ENCODE data around the gene ESPL1. TPM values are rescaled to one million over a fixed set of nuclear protein-coding genes. Genes with fewer than 3 reads are reported as not detected.
A peak's percentile ranks its signal among the peaks of the same experiment; 100 is the strongest.

ESPL1 gene
- total RNA-seq, 1 experiment from 2014 or later, result 29.5 TPM

- no peaks in the 10 kb centered on the region; the same call in 1 of the 2 replicates for H3K4me1 ChIP-seq
- DNase-seq, result no peak
- no peaks in the 10 kb centered on the region for H3K9me3 ChIP-seq (replicated peaks)
- peak overlapping the region; percentile 77 for H3K4me3 ChIP-seq
- H3K27ac ChIP-seq, result no peak overlapping the region; the same call in 1 of the 2 replicates
- H3K27me3 ChIP-seq, result no peaks in the 10 kb centered on the region
- peaks cover 21% of the 10 kb centered on the region for H3K36me3 ChIP-seq
Measured at GRCh38 chr12:53267306-53267998, 647 bp upstream of the ESPL1 start.

- Histone ChIP-seq H3K4me3 (peak overlapping the region; percentile 77), H3K36me3 (peaks cover 28% of the 10 kb centered on the region), H3K9me3 (replicated peaks) (no peaks in the 10 kb centered on the region), H3K27me3 (no peaks in the 10 kb centered on the region), H3K4me1 (no peaks in the 10 kb centered on the region; the same call in 1 of the 2 replicates), H3K27ac (peak overlapping the region; percentile 70)
- no peak for DNase-seq
Measured at GRCh38 chr12:53268630-53269562, 797 bp downstream of the ESPL1 start.

- Histone ChIP-seq H3K4me1 (no peaks in the 10 kb centered on the region; the same call in 1 of the 2 replicates), H3K36me3 (peaks cover 57% of the 10 kb centered on the region), H3K27me3 (no peaks in the 10 kb centered on the region)
Measured at GRCh38 chr12:53274445-53274844, 6.3 kb downstream of the ESPL1 start.

GRCh38 chr12:53276511-53276910 is 8.4 kb downstream of the ESPL1 start:
- peaks cover 49% of the 10 kb centered on the region for H3K36me3 ChIP-seq
- no peak for DNase-seq
- H3K9me3 ChIP-seq (replicated peaks), result no peaks in the 10 kb centered on the region
- H3K4me1 ChIP-seq, result no peaks in the 10 kb centered on the region
- H3K4me3 ChIP-seq, result no peak overlapping the region
- no peak overlapping the region for H3K27ac ChIP-seq
- H3K27me3 ChIP-seq, result no peaks in the 10 kb centered on the region

More at GRCh38 chr12:53274445-53274844, 6.3 kb downstream of the ESPL1 start:
- no peak overlapping the region for H3K4me3 ChIP-seq
- H3K27ac ChIP-seq, result no peak overlapping the region
- DNase-seq, result no peak
- no peaks in the 10 kb centered on the region for H3K9me3 ChIP-seq (replicated peaks)

- no peak overlapping the region for H3K27ac ChIP-seq
- H3K36me3 ChIP-seq, result peaks cover 56% of the 10 kb centered on the region
- no peaks in the 10 kb centered on the region for H3K9me3 ChIP-seq (replicated peaks)
- no peak for DNase-seq
- no peaks in the 10 kb centered on the region for H3K27me3 ChIP-seq
- H3K4me1 ChIP-seq, result no peaks in the 10 kb centered on the region
- no peak overlapping the region for H3K4me3 ChIP-seq
Measured at GRCh38 chr12:53277981-53278380, 9.9 kb downstream of the ESPL1 start.

- no peaks in the 10 kb centered on the region for H3K9me3 ChIP-seq (replicated peaks)
- no peak overlapping the region for H3K27ac ChIP-seq
- H3K36me3 ChIP-seq, result peaks cover 61% of the 10 kb centered on the region
- no peaks in the 10 kb centered on the region for H3K4me1 ChIP-seq
- no peak overlapping the region for H3K4me3 ChIP-seq
- DNase-seq, result no peak
- no peaks in the 10 kb centered on the region for H3K27me3 ChIP-seq
Measured at GRCh38 chr12:53279283-53279869, 11.3 kb downstream of the ESPL1 start.

GRCh38 chr12:53279888-53280498 is 11.9 kb downstream of the ESPL1 start:
- no peak overlapping the region for H3K27ac ChIP-seq
- H3K9me3 ChIP-seq (replicated peaks), result no peaks in the 10 kb centered on the region
- no peak for DNase-seq
- H3K27me3 ChIP-seq, result no peaks in the 10 kb centered on the region
- H3K36me3 ChIP-seq, result peaks cover 61% of the 10 kb centered on the region
- no peak overlapping the region for H3K4me3 ChIP-seq
- H3K4me1 ChIP-seq, result no peaks in the 10 kb centered on the region

- Histone ChIP-seq H3K4me1 (no peaks in the 10 kb centered on the region), H3K27me3 (no peaks in the 10 kb centered on the region), H3K27ac (no peak overlapping the region), H3K9me3 (replicated peaks) (no peaks in the 10 kb centered on the region), H3K36me3 (peaks cover 59% of the 10 kb centered on the region), H3K4me3 (no peak overlapping the region)
- DNase-seq, result no peak
Measured at GRCh38 chr12:53286448-53286847, 18.3 kb downstream of the ESPL1 start.

- DNase-seq, result peak; percentile 26 to 56
Measured at GRCh38 chr12:53287741-53288216, 19.7 kb downstream of the ESPL1 start.

GRCh38 chr12:53288322-53288721 is 20.2 kb downstream of the ESPL1 start:
- Histone ChIP-seq H3K9me3 (replicated peaks) (no peaks in the 10 kb centered on the region), H3K36me3 (peaks cover 50% of the 10 kb centered on the region), H3K4me1 (no peaks in the 10 kb centered on the region), H3K27me3 (no peaks in the 10 kb centered on the region), H3K4me3 (no peak overlapping the region), H3K27ac (no peak overlapping the region)
- DNase-seq, result no peak

More at GRCh38 chr12:53287741-53288216, 19.7 kb downstream of the ESPL1 start:
- H3K27me3 ChIP-seq, result no peaks in the 10 kb centered on the region
- no peak overlapping the region for H3K27ac ChIP-seq
- no peak overlapping the region for H3K4me3 ChIP-seq
- H3K4me1 ChIP-seq, result no peaks in the 10 kb centered on the region
- peaks cover 52% of the 10 kb centered on the region for H3K36me3 ChIP-seq
- H3K9me3 ChIP-seq (replicated peaks), result no peaks in the 10 kb centered on the region

- Histone ChIP-seq H3K4me3 (no peak overlapping the region), H3K9me3 (replicated peaks) (no peaks in the 10 kb centered on the region), H3K4me1 (no peaks in the 10 kb centered on the region), H3K36me3 (peaks cover 39% of the 10 kb centered on the region), H3K27ac (no peak overlapping the region), H3K27me3 (no peaks in the 10 kb centered on the region)
- DNase-seq, result no peak
Measured at GRCh38 chr12:53289891-53290290, 21.8 kb downstream of the ESPL1 start.

- no peaks in the 10 kb centered on the region for H3K4me1 ChIP-seq
- H3K36me3 ChIP-seq, result peaks cover 39% of the 10 kb centered on the region
- no peak for DNase-seq
- no peaks in the 10 kb centered on the region for H3K9me3 ChIP-seq (replicated peaks)
- H3K4me3 ChIP-seq, result no peak overlapping the region
- no peak overlapping the region for H3K27ac ChIP-seq
- H3K27me3 ChIP-seq, result no peaks in the 10 kb centered on the region
Measured at GRCh38 chr12:53290661-53291060, 22.6 kb downstream of the ESPL1 start.

- DNase-seq, result peak; percentile 21 to 43
- H3K27ac ChIP-seq, result no peak overlapping the region
- H3K9me3 ChIP-seq (replicated peaks), result no peaks in the 10 kb centered on the region
- H3K4me3 ChIP-seq, result no peak overlapping the region
- no peaks in the 10 kb centered on the region for H3K27me3 ChIP-seq
- peaks cover 40% of the 10 kb centered on the region for H3K36me3 ChIP-seq
- H3K4me1 ChIP-seq, result no peaks in the 10 kb centered on the region
Measured at GRCh38 chr12:53292426-53292825, 24.3 kb downstream of the ESPL1 start.

GRCh38 chr12:53295070-53295890 is 27.2 kb downstream of the ESPL1 start, which contains the start of gene PFDN5:
Gene PFDN5 (plus strand): TSS chr12:53295542. CDS start chr12:53295568, 26 bp downstream.
- Histone ChIP-seq H3K27ac (peak within 1 kb of the TSS; percentile 63), H3K4me3 (peak within 1 kb of the TSS; percentile 89), H3K27me3 (no peaks in the 10 kb centered on the region), H3K36me3 (peaks cover 26% of the 10 kb centered on the region), H3K9me3 (replicated peaks) (no peaks in the 10 kb centered on the region), H3K4me1 (0 out of 2 replicates have a peak, but pooled peaks cover 2% of the 10 kb centered on the region)
- DNase-seq, result peak; percentile 86

Data from SJCRH30 (cell line).